K562 (cell line): ENCODE measurements around the gene ZMYM2. TPM values are rescaled to one million over a fixed set of nuclear protein-coding genes. Genes with fewer than 3 reads are reported as not detected.
A peak's percentile ranks its signal among the peaks of the same experiment; 100 is the strongest.

ENCODE experiments used
- ATAC-seq: fragments of 200-7000 bp; cut with Tn5 transposase; 3 replicates; pipeline ENCODE4 v1.9.1; 2020; ENCODE audit warnings: moderate library complexity
- BruUV-seq: library from RNA; stranded (reverse); fragments of 400-500 nt; replicated peaks from 2 replicates; lab custom pipeline; 2021; lab: Mats Ljungman, UMichigan
- CTCF ChIA-PET: fragments of 300-600 bp; formaldehyde crosslinking; extraction: SDS; loops from one replicate; lab custom pipeline; 2021; ENCODE audit warnings: low intra/inter-chr PET ratio; lab: Yijun Ruan, JAX
- POLR2A ChIA-PET: fragments of 300-600, 350-650 bp; sonication (Branson Sonifier 250); formaldehyde crosslinking; extraction: SDS; loops from one replicate; lab custom pipeline; 2021; ENCODE audit warnings: antibody characterized with exemption, inconsistent platforms; lab: Yijun Ruan, JAX
- DNase-seq, 4 experiments: peaks; one replicate each; pipeline versions ENCODE4 v3.0.0 to v3.0.0-alpha.2; 2011 to 2018; ENCODE audit warnings: low spot score in 3 of 4, mixed read lengths in 3 of 4; ENCODE audit errors: extremely low read depth in 1 of 4
- FAIRE-seq: peaks from 2 replicates; lab custom pipeline; 2011; peaks lifted over from hg19 to GRCh38; lab: Jason Lieb, UNC
- H2AFZ ChIP-seq: 2 replicates; pipeline ENCODE4 v1.6.0; 2011; ENCODE audit warnings: low read depth, low read length, control low read depth, inconsistent platforms
- H3K27ac ChIP-seq: fragments of 200-600 bp; 3 replicates; pipeline ENCODE4 v1.8.0; 2011; ENCODE audit warnings: low read depth, mild to moderate bottlenecking, control low read depth, inconsistent platforms, low read length, moderate library complexity, mixed read lengths; ENCODE audit errors: extremely low read depth
- H3K27me3 ChIP-seq, 2 experiments: fragments of 300-600 bp in 1 of 2; 2 replicates in 1 of 2; 3 replicates in 1 of 2; pipeline versions ENCODE4 v1.6.0 to v1.8.0; 2011; ENCODE audit warnings: inconsistent platforms in 2 of 2, low read length in 2 of 2, mild to moderate bottlenecking in 1 of 2, mixed read lengths in 1 of 2, moderate library complexity in 1 of 2; ENCODE audit not compliant: control insufficient read depth in 2 of 2, insufficient read depth in 2 of 2
- H3K36me3 ChIP-seq: fragments of 300-600 bp; 3 replicates; pipeline ENCODE4 v1.8.0; 2011; ENCODE audit warnings: mild to moderate bottlenecking, low read length, inconsistent platforms; ENCODE audit not compliant: control insufficient read depth, insufficient read depth
- H3K4me1 ChIP-seq, 2 experiments: fragments of 200-600 bp in 1 of 2; replicated peaks in 1 of 2; 2 replicates in 1 of 2; 3 replicates in 1 of 2; pipeline versions ENCODE4 v1.5.1 to v1.8.0; 2011; ENCODE audit warnings: inconsistent platforms in 2 of 2, low read length in 2 of 2, mild to moderate bottlenecking in 1 of 2, mixed read lengths in 1 of 2, moderate library complexity in 1 of 2; ENCODE audit not compliant: control insufficient read depth in 2 of 2, insufficient read depth in 2 of 2
- H3K4me2 ChIP-seq: 2 replicates; pipeline ENCODE4 v1.6.1; 2011; ENCODE audit warnings: low read length, control low read depth, inconsistent platforms, mixed read lengths; ENCODE audit not compliant: insufficient read depth
- H3K4me3 ChIP-seq: fragments of 200-600 bp; sonication (generic), shearing (Covaris generic); 2 replicates; pipeline ENCODE4 v1.5.1; 2016; ENCODE audit warnings: control low read depth, inconsistent platforms
- H3K79me2 ChIP-seq: fragments of 200-600 bp; 3 replicates; pipeline ENCODE4 v1.8.0; 2011; ENCODE audit warnings: low read length, inconsistent platforms; ENCODE audit not compliant: control insufficient read depth, insufficient read depth
- H3K9ac ChIP-seq, 2 experiments: 2 replicates each; pipeline versions ENCODE4 v1.6.0 to v1.6.1; 2011; ENCODE audit warnings: low read depth in 2 of 2, low read length in 2 of 2, control low read depth in 1 of 2, inconsistent platforms in 1 of 2, mild to moderate bottlenecking in 1 of 2, mixed read lengths in 1 of 2; ENCODE audit not compliant: insufficient read depth in 1 of 2
- H3K9me1 ChIP-seq: one replicate; pipeline ENCODE4 v1.6.0; 2011; ENCODE audit warnings: inconsistent platforms, mild to moderate bottlenecking, low read length, moderate library complexity; ENCODE audit not compliant: control insufficient read depth, insufficient read depth
- H3K9me3 ChIP-seq: replicated peaks from 2 replicates; pipeline ENCODE4 v1.5.1; 2011; ENCODE audit warnings: low read depth, low read length, inconsistent platforms; ENCODE audit not compliant: control insufficient read depth, insufficient read depth
- H4K20me1 ChIP-seq: replicated peaks from 2 replicates; pipeline ENCODE4 v1.6.1; 2011; ENCODE audit warnings: low read length, inconsistent platforms, mixed read lengths; ENCODE audit not compliant: control insufficient read depth, insufficient read depth
- CTCF ChIP-seq, 3 experiments: IDR thresholded peaks in 2 of 3; conservative IDR thresholded peaks in 1 of 3; 2 replicates each; pipeline ENCODE4 v1.5.1; 2011 to 2012; ENCODE audit warnings: low read length in 3 of 3, mild to moderate bottlenecking in 3 of 3, control low read depth in 2 of 3, improper control_type of control experiment in 1 of 3, inconsistent platforms in 1 of 3, low read depth in 1 of 3, mixed read lengths in 1 of 3, moderate library complexity in 1 of 3; ENCODE audit not compliant: insufficient read depth in 2 of 3
- ETV1 ChIP-seq: fragments of 450-650 bp; conservative IDR thresholded peaks from 2 replicates; pipeline ENCODE4 v1.6.1; 2016; ENCODE audit warnings: missing genetic modification characterization, control low read depth, low read depth, missing compliant biosample characterization
- LEF1 ChIP-seq: fragments of 450-650 bp; IDR thresholded peaks from 2 replicates; pipeline ENCODE4 v1.6.1; 2016; ENCODE audit warnings: mild to moderate bottlenecking
- PHTF2 ChIP-seq: fragments of 250-450 bp; sonication (Bioruptor Pico); IDR thresholded peaks from 2 replicates; pipeline ENCODE4 v1.5.0; 2021; ENCODE audit warnings: mild to moderate bottlenecking
- RAD21 ChIP-seq, 2 experiments: fragments of 250-450 bp in 1 of 2; fragments of 450-650 bp in 1 of 2; sonication (Bioruptor Pico) in 1 of 2; formaldehyde crosslinking in 1 of 2; IDR thresholded peaks in 1 of 2; conservative IDR thresholded peaks in 1 of 2; 2 replicates each; pipeline versions ENCODE4 v1.4.0 to v1.8.0; 2020 to 2022; ENCODE audit warnings: mild to moderate bottlenecking in 2 of 2, moderate library complexity in 1 of 2
- ZNF143 ChIP-seq: sonication (generic); formaldehyde crosslinking; IDR thresholded peaks from 2 replicates; pipeline ENCODE4 v1.9.0; 2022; ENCODE audit warnings: mild to moderate bottlenecking, missing genetic modification reagents
- WGBS: fragments of 100-300 bp; shearing (Covaris generic); methylation state at CpG from one replicate; pipeline ENCODE4 v1.1.6; 2016; ENCODE audit warnings: low coverage, mixed read lengths; ENCODE audit not compliant: insufficient coverage; ENCODE audit errors: missing lambda C conversion rate; 5-methylcytosine and 5-hydroxymethylcytosine counted together
- in situ Hi-C: fragments of 300-500 bp; cut with MboI; formaldehyde crosslinking; loops from 4 replicates; pipeline ENCODE4 v1.15.0; 2018; ENCODE audit warnings: inconsistent platforms, mixed read lengths
- intact Hi-C: fragments of 100-400 bp; cut with micrococcal nuclease; formaldehyde crosslinking; loops from 2 replicates; pipeline ENCODE4 v1.14.2; 2022
- polyA plus RNA-seq, 8 experiments: library from polyadenylated mRNA; depleted of rRNA in 4 of 8; stranded (reverse) in 5 of 8; unstranded in 3 of 8; fragments of >200 nt; fragmentation: Nextera tagmentation in 2 of 8; fragmentation: Illumina TruSeq in 1 of 8; extraction: Ambion mirVana in 2 of 8; extraction: Trizol in 1 of 8; gene quantifications; 2 replicates each; pipeline versions ENCODE4 v1.2.1 to v1.2.3, GENCODE V29; 2011 to 2014; ENCODE audit warnings: inconsistent platforms in 1 of 8, missing spikeins in 1 of 8
- total RNA-seq, 7 experiments: library from RNA; depleted of rRNA in 6 of 7; stranded (reverse); fragments of >200 nt in 6 of 7; fragmentation: Illumina TruSeq in 2 of 7; extraction: Trizol in 2 of 7; gene quantifications; 2 replicates each; pipeline versions ENCODE4 v1.2.1 to v1.2.3, GENCODE V29; 2011 to 2021; ENCODE audit warnings: low replicate concordance in 1 of 7

The ZMYM2 gene
- total and polyA plus RNA-seq, 9 of the 15 experiments (the other 6 are each of a cell fraction or from before 2014, with no cell fraction given) = 5.0 to 48.8 (median 26.8) TPM

GRCh38 chr13:20090349-20090748 lies 131.8 kb downstream of the ZMYM2 start:
- WGBS = 9% methylated on average over 1 of the region's 1 CpG
- no peaks in the 10 kb centered on the region for H4K20me1 ChIP-seq
- H3K27ac ChIP-seq = no peak overlapping the region
- CTCF ChIA-PET = interaction anchor here (0.6 to 2.4 kb wide), 3 partner anchors 44 to 91 kb away, joined by 3 to 23 read pairs (median 7); no protein-coding TSS in a partner anchor
- TF ChIP-seq LEF1 (no peak), PHTF2 (CRISPR knock-in tag) (no peak), RAD21 (CRISPR knock-in tag; conservative IDR thresholded peaks at IDR 0.05 in 1 of 2, IDR thresholded peaks at IDR 0.05 in 1 of 2) (peak; percentile 43 to 44; a peak in 3 of 4 replicates), ZNF143 (CRISPR knock-in tag) (no peak), CTCF (IDR thresholded peaks at IDR 0.05 in 2 of 3, conservative IDR thresholded peaks at IDR 0.05 in 1 of 3; ENCODE audit: insufficient read depth in 2 of 3, low read depth in 1 of 3, low read length in 3 of 3) (peak in 1 of 3 experiments; percentile 25; a peak in 2 of 6 replicates), ETV1 (tag) (no peak)
- H3K4me3 ChIP-seq = no peak overlapping the region
- H3K4me1 ChIP-seq = no peaks in the 10 kb centered on the region
- no peak overlapping the region for H2AFZ ChIP-seq
- no peaks in the 10 kb centered on the region for H3K9me3 ChIP-seq
- in situ Hi-C loops = no loop called here
- no peaks in the 10 kb centered on the region for H3K79me2 ChIP-seq
- no peak overlapping the region for H3K4me2 ChIP-seq
- POLR2A ChIA-PET = no interaction called here
- no peak for FAIRE-seq
- H3K9me1 ChIP-seq = no peaks in the 10 kb centered on the region
- peaks cover 6% of the 10 kb centered on the region; the same call in 2 of the 3 replicates for H3K36me3 ChIP-seq
- DNase-seq = no peak
- peaks cover 0 to 7% of the 10 kb centered on the region in 2 experiments for H3K27me3 ChIP-seq
- H3K9ac ChIP-seq = no peak overlapping the region
- no TSS peak for BruUV-seq
- intact Hi-C loops = loop anchor here (2.0 kb wide), 1 partner anchor 72 kb away; no protein-coding TSS in a partner anchor
- peak; percentile 68; the same call in 2 of the 3 replicates for ATAC-seq
